ENCODE results near the gene HGFAC.

The HGFAC gene

DNA sequence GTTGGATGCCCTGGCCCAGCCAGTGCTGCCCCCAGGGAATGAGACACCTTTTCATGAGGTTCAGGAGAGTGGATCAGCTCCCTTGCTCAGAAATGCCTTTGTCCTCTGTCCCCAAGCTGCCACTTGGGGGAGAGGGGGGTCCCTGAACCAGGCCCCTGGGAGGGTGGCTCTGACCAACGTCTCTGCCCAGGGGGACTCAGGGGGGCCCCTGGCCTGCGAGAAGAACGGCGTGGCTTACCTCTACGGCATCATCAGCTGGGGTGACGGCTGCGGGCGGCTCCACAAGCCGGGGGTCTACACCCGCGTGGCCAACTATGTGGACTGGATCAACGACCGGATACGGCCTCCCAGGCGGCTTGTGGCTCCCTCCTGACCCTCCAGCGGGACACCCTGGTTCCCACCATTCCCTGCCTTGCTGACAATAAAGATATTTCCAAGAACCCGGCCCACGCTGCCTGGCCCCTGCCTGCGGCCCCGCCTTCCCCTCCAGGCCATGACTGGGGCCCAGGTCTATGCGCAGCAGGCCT lies 7.3 kb downstream of the HGFAC start:
- TF ChIP-seq, protein P1, sequence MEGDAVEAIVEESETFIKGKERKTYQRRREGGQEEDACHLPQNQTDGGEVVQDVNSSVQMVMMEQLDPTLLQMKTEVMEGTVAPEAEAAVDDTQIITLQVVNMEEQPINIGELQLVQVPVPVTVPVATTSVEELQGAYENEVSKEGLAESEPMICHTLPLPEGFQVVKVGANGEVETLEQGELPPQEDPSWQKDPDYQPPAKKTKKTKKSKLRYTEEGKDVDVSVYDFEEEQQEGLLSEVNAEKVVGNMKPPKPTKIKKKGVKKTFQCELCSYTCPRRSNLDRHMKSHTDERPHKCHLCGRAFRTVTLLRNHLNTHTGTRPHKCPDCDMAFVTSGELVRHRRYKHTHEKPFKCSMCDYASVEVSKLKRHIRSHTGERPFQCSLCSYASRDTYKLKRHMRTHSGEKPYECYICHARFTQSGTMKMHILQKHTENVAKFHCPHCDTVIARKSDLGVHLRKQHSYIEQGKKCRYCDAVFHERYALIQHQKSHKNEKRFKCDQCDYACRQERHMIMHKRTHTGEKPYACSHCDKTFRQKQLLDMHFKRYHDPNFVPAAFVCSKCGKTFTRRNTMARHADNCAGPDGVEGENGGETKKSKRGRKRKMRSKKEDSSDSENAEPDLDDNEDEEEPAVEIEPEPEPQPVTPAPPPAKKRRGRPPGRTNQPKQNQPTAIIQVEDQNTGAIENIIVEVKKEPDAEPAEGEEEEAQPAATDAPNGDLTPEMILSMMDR (conservative IDR thresholded peaks at IDR 0.05; ENCODE audit: low read depth, low read length) = no peak
- Histone ChIP-seq H3K9ac (no peak overlapping the region), H3K4me2 (no peak overlapping the region), H3K4me3 (IDR thresholded peaks at IDR 0.05; ENCODE audit: insufficient read depth, low read depth, low read length) (no peak overlapping the region), H3K4me1 (ENCODE audit: low read depth, poor library complexity, severe bottlenecking) (no peaks in the 10 kb centered on the region), H3K27ac (no peak overlapping the region), H3K27me3 (ENCODE audit: insufficient read depth, low read depth) (peaks cover 7% of the 10 kb centered on the region; the same call in 1 of the 2 replicates), H3K36me3 (ENCODE audit: insufficient read depth) (no peaks in the 10 kb centered on the region), H4K20me1 (ENCODE audit: insufficient read depth) (no peaks in the 10 kb centered on the region), H2AFZ (ENCODE audit: low read depth) (no peak overlapping the region), H3K79me2 (ENCODE audit: insufficient read depth, low read depth) (no peaks in the 10 kb centered on the region)

DNA sequence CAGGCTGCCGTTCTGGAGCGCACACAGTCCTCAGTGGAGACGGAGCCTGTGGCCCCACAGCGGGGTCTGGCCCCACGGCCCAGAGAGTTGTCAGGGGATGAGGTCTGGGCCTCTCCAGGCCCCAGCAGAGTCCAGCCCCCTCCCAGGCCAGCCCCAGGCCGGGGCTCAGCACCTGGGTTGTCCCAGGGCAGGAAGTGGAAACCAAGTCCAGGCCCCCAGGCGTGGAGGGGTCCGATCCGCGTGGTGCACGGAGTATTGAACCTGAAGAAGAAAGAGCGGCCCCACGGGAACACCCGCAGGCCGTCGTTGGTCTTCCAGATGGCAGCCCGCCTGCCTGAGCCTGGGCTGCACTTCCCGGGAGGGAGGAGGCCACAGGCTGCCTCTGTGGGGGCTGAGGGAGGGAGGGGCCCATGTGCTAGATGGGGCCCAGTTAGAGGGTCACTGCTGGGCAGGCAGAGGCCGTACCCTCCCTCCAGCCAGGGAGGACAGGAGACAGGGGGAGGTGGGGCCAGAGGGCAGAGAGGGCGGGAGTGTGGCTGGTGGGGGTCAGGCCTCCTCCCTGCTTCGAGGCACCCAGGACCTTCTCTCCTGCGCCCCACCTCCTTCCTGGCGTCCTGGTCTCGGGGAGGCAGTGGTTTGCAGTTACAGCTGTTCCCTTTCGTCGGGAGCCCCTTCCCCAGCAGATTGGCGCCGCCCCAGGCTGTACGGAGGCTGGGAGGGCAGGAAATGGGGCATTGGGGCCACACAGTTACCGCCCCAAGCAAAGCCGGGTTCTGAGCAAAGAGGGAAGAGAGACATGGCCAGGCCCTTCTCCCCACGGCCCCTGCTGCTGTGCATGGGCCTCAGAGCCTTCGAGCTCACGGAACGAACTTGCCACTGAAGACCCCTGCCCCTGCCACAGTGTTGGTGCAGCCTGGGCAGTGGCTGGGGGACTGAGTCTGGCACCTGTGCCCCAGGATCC lies 8.1 kb downstream of the HGFAC start:
- H3K79me2 ChIP-seq (ENCODE audit: insufficient read depth, low read depth) = no peaks in the 10 kb centered on the region
- H3K27ac ChIP-seq = no peak overlapping the region
- H4K20me1 ChIP-seq (ENCODE audit: insufficient read depth) = no peaks in the 10 kb centered on the region
- H3K4me3 ChIP-seq (IDR thresholded peaks at IDR 0.05; ENCODE audit: insufficient read depth, low read depth, low read length) = no peak overlapping the region
- H3K4me1 ChIP-seq (ENCODE audit: low read depth, poor library complexity, severe bottlenecking) = no peaks in the 10 kb centered on the region
- H3K4me2 ChIP-seq = no peak overlapping the region
- no peaks in the 10 kb centered on the region for H3K36me3 ChIP-seq (ENCODE audit: insufficient read depth)
- TF ChIP-seq, protein P1 (conservative IDR thresholded peaks at IDR 0.05; ENCODE audit: low read depth, low read length) = no peak
- 0 out of 2 replicates have a peak, but pooled peaks cover 4% of the 10 kb centered on the region for H3K27me3 ChIP-seq (ENCODE audit: insufficient read depth, low read depth)
- H2AFZ ChIP-seq (ENCODE audit: low read depth) = no peak overlapping the region
- H3K9ac ChIP-seq = no peak overlapping the region

GRCh38 chr4:3450643-3451042 lies 8.9 kb downstream of the HGFAC start:
- TF ChIP-seq, protein P1 (conservative IDR thresholded peaks at IDR 0.05; ENCODE audit: low read depth, low read length) = no peak

GRCh38 chr4:3451956-3452355 lies 10.2 kb downstream of the HGFAC start:
- H4K20me1 ChIP-seq (ENCODE audit: insufficient read depth) = no peaks in the 10 kb centered on the region
- no peak overlapping the region for H3K4me2 ChIP-seq
- H3K27ac ChIP-seq = no peak overlapping the region
- no peaks in the 10 kb centered on the region for H3K36me3 ChIP-seq (ENCODE audit: insufficient read depth)
- H2AFZ ChIP-seq (ENCODE audit: low read depth) = no peak overlapping the region
- H3K9ac ChIP-seq = no peak overlapping the region
- no peak overlapping the region for H3K4me3 ChIP-seq (IDR thresholded peaks at IDR 0.05; ENCODE audit: insufficient read depth, low read depth, low read length)
- H3K4me1 ChIP-seq (ENCODE audit: low read depth, poor library complexity, severe bottlenecking) = no peaks in the 10 kb centered on the region
- peaks cover 4% of the 10 kb centered on the region; the same call in 1 of the 2 replicates for H3K27me3 ChIP-seq (ENCODE audit: insufficient read depth, low read depth)
- TF ChIP-seq, protein P1 (conservative IDR thresholded peaks at IDR 0.05; ENCODE audit: low read depth, low read length) = no peak
- H3K79me2 ChIP-seq (ENCODE audit: insufficient read depth, low read depth) = no peaks in the 10 kb centered on the region

More at GRCh38 chr4:3450643-3451042, 8.9 kb downstream of the HGFAC start:
- Histone ChIP-seq H3K36me3 (ENCODE audit: insufficient read depth) (no peaks in the 10 kb centered on the region), H2AFZ (ENCODE audit: low read depth) (no peak overlapping the region), H3K4me1 (ENCODE audit: low read depth, poor library complexity, severe bottlenecking) (no peaks in the 10 kb centered on the region), H3K4me2 (no peak overlapping the region), H3K79me2 (ENCODE audit: insufficient read depth, low read depth) (no peaks in the 10 kb centered on the region), H3K27ac (no peak overlapping the region), H3K4me3 (IDR thresholded peaks at IDR 0.05; ENCODE audit: insufficient read depth, low read depth, low read length) (no peak overlapping the region), H3K27me3 (ENCODE audit: insufficient read depth, low read depth) (0 out of 2 replicates have a peak, but pooled peaks cover 4% of the 10 kb centered on the region), H4K20me1 (ENCODE audit: insufficient read depth) (no peaks in the 10 kb centered on the region), H3K9ac (no peak overlapping the region)
